HUES48 (cell line): ENCODE measurements around the gene DNAH6.

ENCODE experiments used
- H3K27ac ChIP-seq: one replicate; pipeline ENCODE4 v1.7.0; 2013; ENCODE audit warnings: low read depth, low read length, inconsistent platforms
- H3K27me3 ChIP-seq: 2 replicates; pipeline ENCODE4 v1.6.1; 2013; ENCODE audit warnings: mild to moderate bottlenecking, low read length; ENCODE audit not compliant: control insufficient read depth, insufficient read depth
- H3K36me3 ChIP-seq: 2 replicates; pipeline ENCODE4 v1.6.1; 2013; ENCODE audit warnings: low read length; ENCODE audit not compliant: control insufficient read depth, insufficient read depth
- H3K4me1 ChIP-seq: 2 replicates; pipeline ENCODE4 v1.6.1; 2013; ENCODE audit warnings: mild to moderate bottlenecking, low read length; ENCODE audit not compliant: control insufficient read depth, insufficient read depth
- H3K4me3 ChIP-seq: 2 replicates; pipeline ENCODE4 v1.5.1; 2013; ENCODE audit warnings: mild to moderate bottlenecking, low read depth, low read length
- H3K9ac ChIP-seq: 2 replicates; pipeline ENCODE4 v1.6.1; 2013; ENCODE audit warnings: mild to moderate bottlenecking, low read depth, low read length, moderate library complexity
- H3K9me3 ChIP-seq: 2 replicates; pipeline ENCODE4 v1.6.1; 2013; ENCODE audit warnings: low read length; ENCODE audit not compliant: control insufficient read depth, insufficient read depth

The DNAH6 gene

DNA sequence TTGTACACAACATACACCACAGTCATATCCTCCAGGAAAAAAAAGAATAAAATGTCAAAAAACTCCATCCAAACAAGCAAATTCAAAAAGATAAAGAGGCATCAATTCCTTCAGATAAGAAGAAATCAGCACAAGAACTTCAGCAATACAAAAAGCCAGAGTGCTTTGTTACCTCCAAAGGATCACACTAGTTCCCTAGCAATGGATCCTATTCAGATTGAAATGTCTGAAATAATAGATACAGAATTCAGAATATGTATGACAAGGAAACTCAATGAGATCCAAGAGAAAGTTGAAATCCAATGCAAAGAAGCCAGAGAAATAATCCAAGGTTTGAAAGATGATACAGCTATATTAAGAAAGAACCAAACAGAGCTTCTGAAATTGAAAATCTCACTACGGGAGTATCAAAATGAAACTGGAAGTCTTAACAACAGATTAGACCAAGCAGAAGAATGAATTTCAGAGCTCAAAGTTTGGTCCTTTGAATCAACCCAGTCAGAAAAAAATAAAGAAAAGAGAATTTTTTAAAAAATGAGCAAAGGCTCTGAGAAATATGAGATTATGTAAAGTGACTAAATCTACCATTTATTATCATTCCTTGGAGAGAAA lies 284.0 kb downstream of the DNAH6 start:
- Histone ChIP-seq H3K36me3 (no peaks in the 10 kb centered on the region), H3K27ac (peak overlapping the region; percentile 78), H3K27me3 (no peaks in the 10 kb centered on the region), H3K4me1 (peaks cover 13% of the 10 kb centered on the region), H3K4me3 (peak overlapping the region; percentile 40), H3K9me3 (no peaks in the 10 kb centered on the region), H3K9ac (no peak overlapping the region)

DNA sequence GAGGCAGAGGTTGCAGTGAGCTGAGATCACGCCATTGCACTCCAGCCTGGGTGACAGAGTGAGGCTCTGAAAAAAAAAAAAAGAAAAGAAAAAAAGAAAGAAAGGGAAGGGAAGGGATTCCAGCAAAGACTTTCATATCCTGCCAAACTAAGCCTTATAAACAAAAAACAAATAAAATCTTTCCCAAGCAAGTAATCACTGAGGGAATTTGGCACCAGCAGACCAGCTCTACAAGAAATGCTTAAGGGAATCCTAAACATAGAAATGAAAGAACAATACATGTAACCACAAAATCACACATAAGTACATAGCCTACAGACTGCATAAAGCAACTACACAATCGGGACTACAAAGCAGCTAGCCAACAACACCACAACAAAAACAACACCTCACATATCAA lies 285.5 kb downstream of the DNAH6 start:
- H3K4me1 ChIP-seq: peaks cover 13% of the 10 kb centered on the region
- no peak overlapping the region for H3K27ac ChIP-seq
- H3K36me3 ChIP-seq: no peaks in the 10 kb centered on the region
- no peak overlapping the region for H3K9ac ChIP-seq
- no peaks in the 10 kb centered on the region for H3K9me3 ChIP-seq
- no peaks in the 10 kb centered on the region for H3K27me3 ChIP-seq
- H3K4me3 ChIP-seq: no peak overlapping the region

DNA sequence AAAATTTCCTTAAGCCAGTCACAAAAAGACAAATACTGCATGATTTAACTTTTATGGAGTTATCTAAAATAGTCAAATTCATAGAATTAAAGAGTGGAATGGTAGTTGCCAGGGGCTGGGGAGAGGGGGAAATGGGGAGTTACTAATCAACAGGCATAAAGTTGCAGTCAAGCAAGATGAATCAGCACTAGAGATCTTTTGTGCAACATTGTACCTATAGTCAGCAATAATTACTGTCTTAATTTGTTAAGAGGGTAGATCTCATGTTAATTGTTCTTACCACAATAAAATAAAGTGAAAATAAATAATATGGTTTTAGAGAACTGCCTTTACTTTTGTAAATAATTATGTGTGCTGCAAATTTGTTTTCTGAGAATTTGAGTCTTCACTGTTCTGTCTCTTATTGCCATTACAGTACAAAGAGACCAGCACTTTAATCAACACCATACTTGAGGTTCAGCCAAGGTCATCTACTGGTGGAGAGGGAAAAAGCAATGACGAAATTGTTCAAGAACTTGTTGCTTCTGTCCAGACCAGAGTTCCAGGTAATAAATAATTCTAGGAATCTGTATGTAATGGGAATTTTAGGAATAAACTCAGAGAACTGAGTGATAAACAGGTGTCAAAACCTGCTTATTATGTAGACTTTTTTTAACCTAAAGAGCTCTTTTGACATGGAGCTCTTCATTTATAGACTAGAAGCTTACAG lies 289.1 kb downstream of the DNAH6 start:
- no peak overlapping the region for H3K4me3 ChIP-seq
- no peaks in the 10 kb centered on the region for H3K27me3 ChIP-seq
- no peak overlapping the region for H3K27ac ChIP-seq

DNA sequence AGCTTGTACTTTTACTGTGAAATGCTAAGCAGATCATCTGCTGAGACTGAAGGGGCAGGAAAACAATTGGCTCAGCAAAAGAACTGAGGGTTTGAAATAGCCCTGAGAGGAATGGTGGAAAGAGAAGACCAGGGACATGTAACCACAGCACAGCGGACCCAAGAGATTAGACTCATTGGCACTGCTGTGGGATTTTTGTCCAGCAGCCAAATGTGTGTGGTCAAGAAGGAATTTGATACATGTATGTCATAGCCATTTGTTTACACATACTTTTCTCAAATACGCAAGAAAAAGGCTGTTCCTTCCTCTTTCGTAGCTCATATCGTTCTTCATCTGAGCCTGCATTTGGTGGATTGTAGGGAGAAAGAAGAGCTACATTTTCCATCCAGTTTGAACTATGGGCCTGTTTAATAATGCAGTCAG lies 290.8 kb downstream of the DNAH6 start:
- Histone ChIP-seq H3K27me3 (no peaks in the 10 kb centered on the region), H3K9me3 (no peaks in the 10 kb centered on the region), H3K36me3 (no peaks in the 10 kb centered on the region), H3K27ac (no peak overlapping the region), H3K9ac (no peak overlapping the region), H3K4me1 (no peaks in the 10 kb centered on the region), H3K4me3 (no peak overlapping the region)

More for the DNA sequence above, 289.1 kb downstream of the DNAH6 start:
- H3K9me3 ChIP-seq: no peaks in the 10 kb centered on the region
- no peaks in the 10 kb centered on the region for H3K36me3 ChIP-seq
- no peak overlapping the region for H3K9ac ChIP-seq
- H3K4me1 ChIP-seq: 0 out of 2 replicates have a peak, but pooled peaks cover under 1% of the 10 kb centered on the region

DNA sequence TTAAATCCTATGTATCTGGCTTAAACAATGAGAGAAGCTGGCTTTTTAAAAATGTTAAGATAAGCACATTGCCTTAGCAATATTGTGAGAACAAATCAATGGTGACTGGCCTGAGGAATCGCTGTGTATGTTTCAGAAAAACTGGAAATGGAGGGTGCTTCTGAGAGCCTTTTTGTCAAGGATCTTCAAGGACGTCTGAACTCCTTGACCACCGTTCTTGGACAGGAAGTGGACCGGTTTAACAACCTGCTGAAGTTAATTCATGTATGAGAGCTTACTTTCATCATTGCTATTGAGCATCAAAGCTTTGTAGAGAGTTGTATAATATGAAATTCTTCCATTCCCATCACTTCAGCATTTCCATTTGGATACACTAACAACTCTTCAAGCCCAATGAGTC lies 292.0 kb downstream of the DNAH6 start:
- Histone ChIP-seq H3K4me1 (no peaks in the 10 kb centered on the region), H3K36me3 (no peaks in the 10 kb centered on the region), H3K27me3 (no peaks in the 10 kb centered on the region), H3K9ac (no peak overlapping the region), H3K4me3 (no peak overlapping the region), H3K9me3 (no peaks in the 10 kb centered on the region), H3K27ac (no peak overlapping the region)

DNA sequence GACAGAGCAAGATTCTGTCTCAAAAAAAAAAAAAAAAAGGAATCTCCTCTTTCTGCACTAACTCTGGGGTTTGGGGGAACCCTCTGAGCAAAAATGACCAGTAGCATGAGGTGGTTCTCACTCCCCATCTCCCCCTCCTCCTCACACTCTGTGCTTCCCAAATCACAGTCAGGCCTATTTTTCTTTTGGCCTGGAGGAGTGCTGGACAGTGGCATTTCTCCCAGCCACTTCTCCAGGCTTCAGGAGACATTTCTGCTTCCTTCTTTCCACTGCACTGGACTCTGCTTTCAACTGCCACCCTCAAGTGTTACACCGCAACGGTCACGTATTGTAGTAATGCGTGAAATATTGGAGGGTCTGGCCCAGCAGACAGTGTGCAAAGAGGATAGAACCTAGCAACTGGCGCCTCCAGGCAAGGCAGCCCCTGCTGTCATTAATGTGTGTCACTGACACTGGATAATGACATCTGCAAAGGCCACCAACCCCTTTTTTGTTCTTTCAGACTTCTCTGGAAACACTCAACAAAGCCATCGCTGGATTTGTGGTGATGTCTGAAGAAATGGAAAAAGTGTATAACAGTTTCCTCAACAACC lies 295.6 kb downstream of the DNAH6 start:
- H3K4me3 ChIP-seq: no peak overlapping the region
- H3K4me1 ChIP-seq: no peaks in the 10 kb centered on the region
- no peaks in the 10 kb centered on the region for H3K9me3 ChIP-seq
- no peaks in the 10 kb centered on the region for H3K27me3 ChIP-seq
- no peak overlapping the region for H3K27ac ChIP-seq
- no peak overlapping the region for H3K9ac ChIP-seq
- H3K36me3 ChIP-seq: no peaks in the 10 kb centered on the region

DNA sequence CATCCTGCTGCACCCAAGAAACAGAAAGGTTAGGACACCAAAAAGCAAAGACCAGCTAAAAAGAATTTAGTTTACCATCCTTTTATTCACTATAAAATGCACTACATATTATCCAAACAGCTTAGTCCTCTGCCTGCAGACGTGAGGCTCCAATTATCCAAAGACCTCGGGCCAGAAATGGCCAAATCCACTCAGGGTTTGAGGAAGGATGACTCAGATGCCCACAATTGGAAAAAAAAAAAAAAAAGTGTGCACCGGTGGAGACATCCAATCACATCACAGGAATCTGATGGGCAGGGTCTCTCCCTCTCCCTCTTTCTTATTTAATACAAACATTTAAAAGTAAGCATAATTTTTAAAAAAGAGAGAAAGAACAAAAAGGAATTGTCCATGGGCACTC lies 298.8 kb downstream of the DNAH6 start:
- Histone ChIP-seq H3K9ac (no peak overlapping the region), H3K9me3 (no peaks in the 10 kb centered on the region), H3K27me3 (no peaks in the 10 kb centered on the region), H3K4me1 (no peaks in the 10 kb centered on the region), H3K36me3 (no peaks in the 10 kb centered on the region), H3K4me3 (no peak overlapping the region), H3K27ac (no peak overlapping the region)

DNA sequence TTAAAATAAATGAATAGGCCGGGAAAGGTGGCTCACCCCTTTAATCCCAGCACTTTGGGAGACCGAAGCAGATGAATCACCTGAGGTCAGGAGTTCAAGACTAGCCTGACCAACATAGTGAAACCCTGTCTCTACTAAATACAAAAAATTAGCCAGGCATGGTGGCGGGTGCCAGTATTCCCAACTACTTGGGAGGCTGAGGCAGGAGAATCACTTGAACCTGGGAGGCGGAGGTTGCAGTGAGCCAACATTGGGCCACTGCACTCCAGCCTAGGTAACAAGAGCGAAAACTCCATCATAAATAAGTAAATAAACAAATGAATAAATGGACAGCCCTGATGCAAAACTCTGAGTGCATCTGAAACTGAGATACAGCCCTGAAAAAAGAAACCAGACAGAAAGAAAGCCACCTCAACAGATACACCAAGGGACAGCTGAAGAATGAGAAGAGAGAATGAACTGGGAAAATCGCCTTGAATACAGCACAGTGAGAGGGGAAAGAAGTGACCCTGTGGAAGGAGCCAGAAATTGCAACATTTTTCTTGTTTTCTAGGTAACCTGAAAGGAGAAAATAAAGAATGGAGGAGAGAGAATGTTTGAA lies 300.2 kb downstream of the DNAH6 start:
- no peak overlapping the region for H3K9ac ChIP-seq
- no peak overlapping the region for H3K4me3 ChIP-seq
- no peak overlapping the region for H3K27ac ChIP-seq
- no peaks in the 10 kb centered on the region for H3K9me3 ChIP-seq
- H3K36me3 ChIP-seq: no peaks in the 10 kb centered on the region
- H3K4me1 ChIP-seq: no peaks in the 10 kb centered on the region
- H3K27me3 ChIP-seq: no peaks in the 10 kb centered on the region

DNA sequence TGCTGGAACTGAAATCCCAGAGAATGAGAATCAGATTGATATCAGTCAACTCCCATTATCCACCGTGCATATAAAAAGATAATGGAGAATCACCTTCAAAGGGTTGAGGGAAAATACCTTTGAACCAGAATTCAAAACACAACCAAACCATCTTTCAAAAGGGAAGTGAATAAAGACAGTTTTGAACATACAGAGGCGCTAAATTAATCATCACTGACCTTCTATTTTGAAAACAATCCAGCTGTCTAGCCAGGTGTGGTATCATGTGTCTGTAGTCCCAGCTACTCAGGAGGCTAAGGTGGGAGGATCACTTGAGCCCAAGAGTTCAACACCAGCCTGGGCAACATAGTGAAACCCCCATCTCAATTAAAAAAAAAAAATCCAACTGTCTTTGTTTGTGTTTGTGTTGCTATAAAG lies 300.9 kb downstream of the DNAH6 start:
- Histone ChIP-seq H3K27me3 (no peaks in the 10 kb centered on the region), H3K4me1 (no peaks in the 10 kb centered on the region), H3K9ac (no peak overlapping the region), H3K4me3 (no peak overlapping the region), H3K36me3 (no peaks in the 10 kb centered on the region), H3K9me3 (no peaks in the 10 kb centered on the region), H3K27ac (no peak overlapping the region)

DNA sequence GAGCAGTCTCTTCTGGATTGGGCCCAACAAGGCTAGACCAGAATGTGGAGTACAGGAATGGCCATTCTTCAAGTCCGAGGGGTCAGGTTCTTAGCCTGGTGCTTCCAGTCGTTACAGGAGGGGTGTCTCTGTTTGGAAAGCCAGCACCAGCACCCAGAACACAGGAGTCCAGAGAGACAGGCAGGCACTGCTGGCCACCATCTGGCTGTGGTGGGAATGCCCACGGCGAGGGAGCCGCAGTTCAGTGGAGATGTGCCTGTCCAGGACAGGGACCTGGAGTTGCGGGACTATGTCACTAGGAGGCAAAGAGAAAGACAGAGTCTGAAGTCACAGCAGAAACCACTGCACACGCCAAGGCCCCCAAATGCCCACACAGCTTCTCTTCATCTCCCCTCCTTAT lies 305.5 kb downstream of the DNAH6 start:
- H3K9me3 ChIP-seq: no peaks in the 10 kb centered on the region
- no peaks in the 10 kb centered on the region for H3K36me3 ChIP-seq
- no peaks in the 10 kb centered on the region for H3K4me1 ChIP-seq
- no peak overlapping the region for H3K27ac ChIP-seq
- no peak overlapping the region for H3K4me3 ChIP-seq
- H3K9ac ChIP-seq: no peak overlapping the region
- H3K27me3 ChIP-seq: no peaks in the 10 kb centered on the region

DNA sequence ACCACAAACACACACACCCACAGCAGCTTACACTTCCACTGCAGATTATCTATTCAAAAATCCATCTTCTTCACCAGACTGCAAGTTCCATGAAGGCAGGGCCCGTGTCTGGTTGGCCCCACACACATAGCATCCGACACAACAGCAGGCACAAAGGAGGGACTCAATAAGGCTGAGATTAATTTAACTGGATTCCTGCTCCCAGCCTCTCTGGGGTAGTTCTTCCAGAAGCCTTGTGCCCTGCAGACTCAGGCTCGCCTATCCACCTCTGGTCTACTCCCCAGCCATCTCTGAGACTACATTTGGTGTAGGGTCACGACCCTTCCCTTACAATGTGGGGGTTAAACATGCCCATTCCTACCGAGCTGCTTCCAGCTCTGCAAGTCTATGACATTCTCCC lies 306.9 kb downstream of the DNAH6 start:
- Histone ChIP-seq H3K9me3 (no peaks in the 10 kb centered on the region), H3K4me3 (no peak overlapping the region), H3K4me1 (no peaks in the 10 kb centered on the region), H3K9ac (no peak overlapping the region), H3K36me3 (no peaks in the 10 kb centered on the region), H3K27ac (no peak overlapping the region), H3K27me3 (no peaks in the 10 kb centered on the region)
